Stimulated activated CD4-positive, alpha-beta T cell treated with anti-CD3 and anti-CD28 coated beads, Interleukin-1b, Interleukin-23, amount 100 ng/mL, for 24 hours (primary cell): ENCODE results near the gene PRSS8.

Experiments used
- DNase-seq, 4 experiments: peaks; one replicate each; pipeline ENCODE4 v3.0.0-alpha.2; 2020; ENCODE audit warnings: low read depth in 4 of 4, low spot score in 1 of 4

The PRSS8 gene

DNA sequence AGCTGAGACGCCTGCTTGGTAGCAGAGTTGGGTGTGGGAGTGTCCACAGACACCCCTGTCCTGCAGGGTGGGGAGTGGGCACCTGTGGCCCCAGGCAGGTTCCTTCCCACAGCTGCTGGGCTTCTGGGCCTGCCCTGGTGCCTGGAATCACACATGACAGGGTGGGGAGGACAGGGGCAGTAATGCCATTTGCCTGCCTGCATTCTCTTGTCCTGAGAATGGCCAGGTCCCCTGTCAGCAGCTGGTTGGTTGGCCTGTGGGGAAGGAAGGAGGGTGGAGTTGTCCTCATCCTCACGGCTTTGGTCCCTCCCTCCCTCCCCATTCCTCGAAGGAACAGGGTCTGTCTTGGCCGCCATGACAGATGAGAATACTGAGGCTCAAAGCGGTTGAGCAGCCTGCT lies 52.0 kb downstream of the PRSS8 start:
- no peak for DNase-seq

DNA sequence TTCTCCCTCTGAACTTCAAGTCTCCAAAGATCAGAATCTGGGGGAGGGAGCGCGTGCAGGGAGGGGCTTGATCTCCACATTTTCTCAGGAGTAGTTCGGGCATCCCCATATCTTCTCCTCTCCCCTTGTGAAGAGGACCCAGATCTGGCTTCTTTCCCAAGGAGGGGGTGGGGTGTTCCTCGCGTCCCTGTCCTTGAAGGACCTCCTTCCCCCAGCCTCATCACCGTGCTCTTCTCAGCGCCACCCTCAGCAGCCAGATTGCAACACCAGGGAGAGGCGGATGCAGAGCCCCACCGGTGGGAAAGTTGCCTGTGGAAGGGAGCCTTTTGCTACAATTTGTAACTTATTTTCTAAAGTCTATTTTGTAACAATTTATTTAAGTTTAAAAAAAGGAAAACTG lies 52.4 kb downstream of the PRSS8 start:
- DNase-seq = no peak

DNA sequence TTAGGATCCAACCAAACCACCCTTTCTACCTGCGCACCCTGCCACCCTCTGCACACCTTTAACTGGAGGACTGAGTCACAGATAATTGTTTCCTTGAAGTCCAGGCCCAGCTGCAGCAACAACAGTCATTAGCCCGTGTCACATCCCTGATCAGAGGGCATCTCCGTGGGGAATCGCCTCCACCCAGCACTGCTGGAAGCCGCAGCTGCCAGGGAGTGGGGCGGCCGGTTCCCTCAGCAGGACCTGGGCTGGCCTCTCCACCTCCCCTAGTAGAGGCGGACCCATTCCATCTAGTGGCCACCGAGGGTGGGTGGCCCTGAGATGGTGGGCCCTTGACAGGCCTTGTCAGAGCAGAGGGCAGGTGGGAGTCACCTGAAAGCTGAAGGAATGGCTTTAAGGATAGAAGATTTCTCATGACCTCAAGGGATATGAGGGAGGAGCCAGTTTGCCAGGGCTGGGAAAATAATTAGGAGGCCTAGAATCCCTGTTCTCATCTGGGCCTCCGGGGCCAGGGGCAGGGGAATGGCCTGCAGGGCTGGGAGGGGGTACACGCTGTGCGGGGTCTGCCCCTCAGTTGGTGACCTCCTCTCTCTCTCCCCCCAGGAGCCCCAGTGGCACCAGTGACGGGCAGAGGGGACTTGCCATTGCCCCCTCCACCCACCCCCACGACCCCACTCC lies 53.0 kb downstream of the PRSS8 start:
- no peak for DNase-seq
